Hepatic stellate cell (primary cell): ENCODE results near the gene PKN2.

Experiments
- DNase-seq: peaks from one replicate; pipeline ENCODE4 v3.0.0; 2011; ENCODE audit warnings: low spot score

Gene PKN2

GRCh38 chr1:88683541-88684481 lies at the start of gene PKN2:
Gene PKN2, plus strand, starts transcription at chr1:88684273. Its CDS starts 308 bp downstream, at chr1:88684581.
- DNase-seq = peak; percentile 89

DNA sequence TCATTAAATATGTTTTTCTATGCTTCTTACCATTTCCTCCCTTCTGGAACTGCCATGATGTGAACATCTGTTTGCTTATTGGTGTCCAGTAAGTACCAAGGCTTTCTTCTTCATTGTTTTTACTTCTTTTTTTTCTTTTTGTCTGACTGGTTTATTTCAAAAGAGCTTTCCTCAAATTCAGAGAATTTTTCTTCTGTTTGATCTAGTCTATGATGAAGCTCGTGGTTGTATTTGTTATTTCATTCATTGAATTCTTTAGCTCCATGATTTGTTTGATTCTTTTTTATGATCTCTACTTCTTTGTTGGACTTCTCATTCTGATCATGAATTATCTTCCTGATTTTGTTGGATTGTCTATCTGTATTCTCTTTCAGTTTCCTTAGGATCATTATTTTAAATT lies 49.5 kb upstream of the PKN2 start:
- no peak for DNase-seq

- no peak for DNase-seq
Observed at GRCh38 chr1:88640060-88640459, 44.0 kb upstream of the PKN2 start.

DNA sequence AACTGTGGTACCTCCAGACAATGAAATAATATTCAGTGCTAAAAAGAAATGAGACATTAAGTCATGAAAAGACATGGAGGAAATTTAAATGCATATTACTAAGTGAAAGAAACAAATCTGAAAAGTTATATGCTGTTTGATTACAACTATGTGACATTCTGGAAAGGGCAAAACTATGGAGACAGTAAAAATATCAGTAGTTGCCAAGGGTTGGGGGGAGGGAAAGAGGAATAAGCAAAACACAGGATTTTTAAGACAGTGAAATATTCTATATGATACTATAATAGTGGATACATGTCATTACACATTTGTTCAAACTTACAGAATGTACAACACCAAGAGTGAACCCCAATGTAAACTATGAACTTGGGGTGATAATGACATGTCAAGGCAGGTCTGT lies 38.2 kb upstream of the PKN2 start:
- no peak for DNase-seq

- no peak for DNase-seq
Observed at GRCh38 chr1:88646476-88647248, 37.4 kb upstream of the PKN2 start.

DNA sequence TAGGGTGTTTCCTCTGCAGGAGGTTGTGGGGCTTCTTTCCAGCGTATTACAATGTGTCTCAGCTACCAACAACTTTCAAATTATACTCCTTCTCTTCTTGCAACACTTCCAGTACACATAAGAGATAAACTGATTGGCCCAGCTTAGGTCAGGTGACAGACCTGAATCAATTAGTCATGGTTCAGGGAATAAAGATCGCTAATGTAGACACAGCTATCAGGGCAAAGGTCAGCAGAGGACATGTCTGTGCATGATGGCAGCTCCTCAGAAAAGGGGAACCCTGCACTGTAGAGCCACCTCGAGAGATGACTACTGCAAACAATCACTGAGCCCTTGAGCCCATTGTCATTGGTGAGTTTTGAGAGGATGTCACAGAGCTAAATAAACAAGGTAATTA lies 36.8 kb upstream of the PKN2 start:
- DNase-seq = no peak

- DNase-seq = no peak
Observed at GRCh38 chr1:88647749-88648415, 36.2 kb upstream of the PKN2 start.

- DNase-seq = no peak
Observed at GRCh38 chr1:88648706-88649105, 35.4 kb upstream of the PKN2 start.

DNA sequence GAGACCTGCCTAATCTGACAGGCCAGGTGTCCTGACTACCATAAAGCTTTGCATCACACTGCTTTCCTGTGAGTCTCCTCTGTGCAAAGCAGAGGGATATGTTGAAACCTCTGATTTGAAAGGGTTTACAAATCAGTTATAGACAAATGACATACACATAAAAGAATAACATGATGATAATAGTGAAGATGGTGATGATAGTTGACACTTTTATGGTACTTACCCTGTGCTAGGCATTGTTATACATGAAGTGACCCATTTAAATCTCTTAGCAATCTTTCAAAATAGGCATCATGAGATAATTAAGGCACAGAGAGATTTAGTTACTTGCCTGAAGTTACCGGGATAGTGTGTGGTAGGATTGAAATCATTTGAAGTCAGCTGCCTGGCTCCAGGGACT lies 34.1 kb upstream of the PKN2 start:
- DNase-seq = no peak

- no peak for DNase-seq
Observed at GRCh38 chr1:88650676-88651418, 33.2 kb upstream of the PKN2 start.

GRCh38 chr1:88655140-88655539 lies 28.9 kb upstream of the PKN2 start:
- no peak for DNase-seq

DNA sequence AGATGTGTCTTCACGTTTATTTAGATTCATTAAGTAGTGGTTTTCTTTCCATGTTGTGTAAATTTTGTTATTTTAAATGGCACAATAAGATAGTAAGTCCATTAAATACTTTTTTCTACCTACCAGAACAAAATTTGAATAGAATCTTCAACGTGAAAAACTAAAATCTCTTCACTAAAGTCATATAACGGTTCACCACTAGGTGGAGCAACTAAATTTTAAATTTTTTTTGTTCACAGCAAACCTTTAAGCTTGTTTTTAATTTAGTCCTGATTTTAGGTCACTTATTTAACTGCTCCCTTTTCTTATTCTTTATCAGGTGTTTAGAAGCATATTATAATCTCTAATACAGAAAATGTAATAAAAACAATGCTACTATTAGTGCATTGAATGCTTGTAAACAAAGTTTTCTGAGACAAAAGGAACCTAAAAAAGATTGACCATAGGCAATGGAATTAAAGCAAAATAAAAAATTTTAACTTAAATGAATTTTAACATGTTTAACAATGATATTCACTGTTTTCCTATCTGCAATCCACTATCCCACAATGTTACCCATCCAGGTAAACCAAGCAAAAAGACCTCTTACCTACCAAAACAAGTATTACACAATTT lies 28.3 kb upstream of the PKN2 start:
- DNase-seq = peak; percentile 16

DNA sequence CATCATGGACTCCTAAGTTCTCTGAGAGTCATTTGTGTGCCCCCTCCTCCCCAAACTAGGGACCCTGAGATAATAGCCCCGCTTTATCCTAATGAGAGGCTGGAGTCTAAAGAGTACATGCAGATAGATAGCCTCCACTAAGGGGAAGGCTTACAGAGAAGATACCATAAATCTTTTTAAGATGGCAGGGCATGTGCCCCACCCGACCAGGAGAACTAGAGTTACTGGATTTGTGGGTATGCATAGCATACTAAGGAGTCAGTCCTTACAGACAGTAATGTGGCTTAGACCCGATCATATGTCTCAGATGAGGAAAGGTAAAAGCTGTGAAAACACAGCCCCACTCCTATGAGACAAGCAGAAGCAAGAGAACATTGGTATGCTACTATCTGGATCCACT lies 25.7 kb upstream of the PKN2 start:
- DNase-seq = no peak

- DNase-seq = no peak
Observed at GRCh38 chr1:88659552-88659951, 24.5 kb upstream of the PKN2 start.

DNA sequence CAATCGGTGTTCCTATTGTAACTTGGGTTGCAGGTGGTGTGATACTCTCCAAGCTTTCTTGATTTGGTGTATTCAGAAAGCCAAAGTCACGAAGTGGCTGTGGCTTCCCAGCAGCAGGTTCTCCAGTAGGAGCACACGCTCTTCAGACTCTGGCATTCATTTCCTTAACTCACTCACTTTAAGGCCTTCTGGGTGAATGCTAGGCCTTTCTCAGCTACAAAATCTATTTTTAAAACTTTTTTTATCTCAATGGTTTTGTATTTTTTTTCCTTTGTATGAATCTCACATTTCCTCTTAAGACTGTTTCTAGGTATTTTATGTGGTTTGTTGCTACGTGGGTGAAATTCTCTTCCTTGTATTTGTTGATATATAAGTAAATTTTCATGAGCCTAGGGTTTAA lies 22.9 kb upstream of the PKN2 start:
- DNase-seq = no peak

GRCh38 chr1:88661951-88662699 lies 21.9 kb upstream of the PKN2 start:
- no peak for DNase-seq

DNA sequence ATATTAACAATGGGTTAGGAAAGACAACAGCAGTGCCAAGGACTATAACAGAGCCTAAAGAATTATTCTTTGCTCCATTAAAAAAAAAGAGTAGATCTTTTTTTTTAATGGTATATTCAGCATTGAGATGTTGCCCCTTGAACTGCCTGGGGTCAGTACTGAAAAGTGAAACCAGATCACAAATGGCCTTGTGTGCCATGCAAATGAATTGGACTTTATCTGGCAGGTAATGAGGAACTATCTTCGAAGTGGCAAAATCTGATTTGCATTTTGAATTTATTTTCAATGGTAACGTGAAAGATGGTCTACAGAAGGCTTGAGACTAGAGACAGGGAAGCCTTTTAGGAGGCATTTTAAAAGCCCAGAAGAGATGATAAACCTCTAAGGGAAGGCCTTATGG lies 21.4 kb upstream of the PKN2 start:
- no peak for DNase-seq

DNA sequence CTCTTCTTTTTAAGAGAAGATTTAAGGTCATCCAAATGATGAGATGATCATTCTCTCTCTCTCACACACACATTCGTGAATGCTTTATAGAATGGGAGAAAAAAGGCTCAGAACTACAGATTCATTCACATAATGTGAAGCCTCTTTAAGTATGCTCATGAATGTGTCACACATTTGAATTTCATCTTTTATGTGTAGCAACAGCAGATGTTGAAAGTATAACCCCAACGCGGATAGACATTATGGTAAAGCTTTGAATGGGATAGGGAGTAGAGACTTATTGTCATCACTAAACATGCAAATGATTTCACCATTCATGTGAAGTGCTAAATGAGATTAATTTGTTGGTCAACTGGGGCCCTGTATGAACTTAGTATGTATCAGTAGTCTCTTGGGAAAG lies 15.7 kb upstream of the PKN2 start:
- no peak for DNase-seq

- no peak for DNase-seq
Observed at GRCh38 chr1:88670462-88670861, 13.6 kb upstream of the PKN2 start.

GRCh38 chr1:88673446-88673845 lies 10.6 kb upstream of the PKN2 start:
- no peak for DNase-seq

- DNase-seq = no peak
Observed at GRCh38 chr1:88678405-88678804, 5.7 kb upstream of the PKN2 start.
